NCI-H187 treated with DMSO at 0.1 percent for 48 hours (cell line): ENCODE data around the gene LINS1.
A peak's percentile ranks its signal among the peaks of the same experiment; 100 is the strongest.

Source experiments
- DNase-seq: peaks from one replicate; lab custom pipeline; 2025; lab: John Stamatoyannopoulos, UW

Gene LINS1, protein sequence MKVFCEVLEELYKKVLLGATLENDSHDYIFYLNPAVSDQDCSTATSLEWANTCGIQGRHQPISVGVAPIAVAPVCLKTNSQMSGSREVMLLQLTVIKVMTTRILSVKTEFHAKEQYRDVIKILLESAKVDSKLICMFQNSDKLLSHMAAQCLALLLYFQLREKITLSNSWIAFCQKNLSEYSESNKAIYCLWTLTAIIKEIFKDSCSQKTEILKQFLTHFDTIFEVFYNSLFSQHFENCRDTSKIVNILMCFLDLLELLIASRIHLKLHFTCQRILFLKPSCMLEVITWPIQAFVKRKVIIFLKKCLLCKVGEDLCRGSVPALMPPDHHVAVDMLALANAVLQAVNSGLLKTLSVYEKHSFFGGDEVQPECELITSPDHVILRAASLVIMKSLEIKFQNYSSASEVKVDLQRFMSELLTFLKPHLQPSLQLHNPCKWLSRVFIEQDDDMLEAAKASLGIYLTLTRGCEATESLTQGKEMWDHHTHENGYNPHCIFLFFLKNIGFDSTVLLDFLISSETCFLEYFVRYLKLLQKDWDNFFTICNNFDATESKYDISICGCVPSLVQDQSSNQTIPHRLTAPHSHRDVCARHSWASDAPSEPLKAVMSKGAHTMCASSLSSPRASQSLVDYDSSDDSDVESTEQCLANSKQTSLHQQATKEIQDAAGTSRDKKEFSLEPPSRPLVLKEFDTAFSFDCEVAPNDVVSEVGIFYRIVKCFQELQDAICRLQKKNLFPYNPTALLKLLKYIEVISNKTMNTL

DNA sequence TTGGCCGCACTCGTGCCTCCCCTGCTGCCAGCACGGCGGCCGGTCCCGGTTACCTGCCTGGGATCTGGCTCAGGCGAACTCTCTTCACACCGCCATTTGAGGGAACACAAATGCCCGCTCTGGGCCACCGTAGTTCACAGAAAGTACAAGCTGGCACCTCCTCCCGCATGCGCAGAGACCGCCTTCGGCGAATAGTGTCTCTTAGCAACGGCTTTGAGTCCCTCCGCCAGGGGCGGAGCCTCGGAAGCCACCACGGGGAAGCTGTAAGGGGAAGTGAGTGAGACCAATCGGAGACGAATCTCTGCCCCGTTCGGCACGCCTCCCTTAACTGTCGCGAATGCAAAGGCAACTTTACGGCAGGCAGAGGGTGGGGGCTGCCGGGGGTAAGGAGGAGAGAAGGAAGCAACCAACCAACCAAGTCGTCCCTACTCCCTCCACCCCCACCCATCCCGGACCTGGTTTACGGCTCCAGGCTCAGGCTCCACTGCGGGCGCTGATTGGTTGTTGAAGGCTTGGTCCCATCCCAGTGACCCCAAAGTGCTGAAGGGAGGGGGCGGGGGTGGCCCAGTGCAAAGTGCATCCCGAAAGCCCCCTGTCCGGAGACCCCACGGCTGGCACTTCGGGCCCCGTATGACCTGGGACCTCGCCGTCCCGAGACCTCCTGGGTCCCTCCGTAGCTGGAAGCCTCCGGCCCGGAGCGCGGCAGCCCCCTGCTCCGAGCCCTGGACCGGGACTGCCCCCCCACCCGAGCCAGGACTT is at the start of gene LINS1, which contains the start of gene ASB7:
Gene LINS1, minus strand, starts transcription at position 121 of the 759 bp plus-strand sequence. CDS start 21,342 bp downstream, outside the sequence.
Gene ASB7, plus strand, starts transcription at position 526 of the 759 bp plus-strand sequence. CDS start 9,628 bp downstream, outside the sequence.
- peak; percentile 100 for DNase-seq

DNA sequence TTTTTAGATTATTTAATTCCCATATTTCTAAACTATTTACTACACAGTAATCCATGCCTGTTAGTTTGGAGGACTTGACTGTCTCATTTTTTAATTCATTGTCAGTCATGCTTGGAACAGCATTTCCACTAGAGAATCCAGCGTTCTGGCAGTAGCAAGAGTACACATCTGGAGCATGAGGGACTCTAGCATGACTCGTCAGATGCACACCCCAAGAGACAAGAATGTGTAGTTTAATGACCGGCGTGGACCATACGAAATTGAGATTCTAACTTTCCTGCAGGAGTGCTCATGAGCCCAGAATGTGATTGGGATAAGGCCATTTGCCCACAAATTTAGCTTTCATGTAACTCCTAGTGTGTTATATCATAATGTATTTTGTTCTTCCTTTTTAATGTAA is 49.3 kb upstream of the LINS1 start:
- no peak for DNase-seq

DNA sequence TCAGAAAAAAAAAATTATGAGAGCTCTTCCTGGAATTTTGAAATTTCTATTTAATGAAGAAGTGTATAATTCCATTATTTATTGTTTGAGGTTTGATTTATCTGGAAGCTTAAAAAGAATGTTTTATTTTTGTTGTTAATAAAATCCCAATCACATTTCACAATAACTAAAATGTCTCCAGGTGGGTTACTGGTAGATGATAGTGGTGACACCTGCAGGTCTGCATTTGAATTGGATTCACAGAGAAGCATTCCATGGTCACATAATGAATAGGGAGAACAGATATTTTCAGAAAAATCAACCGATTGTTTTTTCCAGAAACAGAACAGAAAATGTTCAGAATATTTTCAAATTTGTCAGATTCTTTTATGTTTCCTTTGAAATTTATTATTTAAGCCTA is 48.7 kb upstream of the LINS1 start:
- DNase-seq = no peak

DNA sequence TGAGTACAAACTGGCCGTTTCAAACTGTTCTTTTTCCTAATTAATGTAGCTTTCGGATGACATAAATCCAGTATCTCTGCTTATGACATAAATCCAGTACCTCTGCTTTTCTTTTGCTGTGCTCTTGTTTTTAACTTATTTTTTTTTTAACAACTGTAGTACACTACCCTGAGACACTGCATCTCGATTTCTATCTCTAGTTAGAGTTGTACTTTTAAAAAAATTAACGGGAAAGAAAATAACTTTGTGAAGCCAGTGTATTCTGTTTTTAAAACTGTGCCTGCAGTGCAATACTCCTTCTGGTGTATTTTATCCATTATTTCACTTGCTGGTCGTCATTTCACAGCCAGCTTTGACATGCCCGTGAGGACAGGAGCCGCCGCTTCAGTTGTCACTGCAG is 47.0 kb upstream of the LINS1 start:
- DNase-seq = no peak

DNA sequence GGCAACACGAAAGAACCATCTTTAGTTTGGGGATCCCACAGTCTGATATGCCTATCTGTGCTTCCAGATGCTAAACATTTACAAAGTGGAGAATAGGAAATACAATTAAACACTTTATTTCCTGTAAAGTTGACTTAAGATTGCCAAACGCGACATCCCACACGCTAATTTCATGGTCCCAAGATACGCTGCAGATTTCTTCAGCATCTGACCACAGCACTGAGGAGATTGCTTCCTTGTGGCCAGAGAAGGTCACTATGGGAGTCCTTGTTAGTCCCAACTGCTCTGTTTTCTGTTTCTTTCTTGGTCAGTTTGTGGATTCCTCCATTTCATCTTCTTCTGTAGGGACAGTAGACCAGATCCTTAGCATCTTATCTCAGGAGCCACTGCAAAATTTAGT is 43.7 kb upstream of the LINS1 start:
- no peak for DNase-seq

DNA sequence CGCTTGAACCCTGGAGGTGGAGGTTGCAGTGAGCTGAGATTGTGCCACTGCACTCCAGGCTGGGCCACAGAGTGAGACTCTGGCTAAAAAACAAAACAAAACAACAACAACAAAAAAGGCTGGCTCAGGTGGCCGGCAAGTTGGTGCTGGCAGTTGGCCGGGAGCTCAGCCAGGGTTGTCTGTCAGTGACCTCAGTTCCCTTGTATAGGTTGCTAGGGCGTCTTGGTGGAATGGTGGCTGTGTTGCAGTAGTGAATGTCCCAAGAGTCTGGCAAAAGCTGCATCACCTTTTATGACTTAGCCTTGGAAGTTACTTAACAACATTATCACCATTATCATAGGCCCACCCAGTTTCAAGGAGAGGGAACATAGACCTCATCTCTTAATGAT is 41.0 kb upstream of the LINS1 start:
- no peak for DNase-seq

DNA sequence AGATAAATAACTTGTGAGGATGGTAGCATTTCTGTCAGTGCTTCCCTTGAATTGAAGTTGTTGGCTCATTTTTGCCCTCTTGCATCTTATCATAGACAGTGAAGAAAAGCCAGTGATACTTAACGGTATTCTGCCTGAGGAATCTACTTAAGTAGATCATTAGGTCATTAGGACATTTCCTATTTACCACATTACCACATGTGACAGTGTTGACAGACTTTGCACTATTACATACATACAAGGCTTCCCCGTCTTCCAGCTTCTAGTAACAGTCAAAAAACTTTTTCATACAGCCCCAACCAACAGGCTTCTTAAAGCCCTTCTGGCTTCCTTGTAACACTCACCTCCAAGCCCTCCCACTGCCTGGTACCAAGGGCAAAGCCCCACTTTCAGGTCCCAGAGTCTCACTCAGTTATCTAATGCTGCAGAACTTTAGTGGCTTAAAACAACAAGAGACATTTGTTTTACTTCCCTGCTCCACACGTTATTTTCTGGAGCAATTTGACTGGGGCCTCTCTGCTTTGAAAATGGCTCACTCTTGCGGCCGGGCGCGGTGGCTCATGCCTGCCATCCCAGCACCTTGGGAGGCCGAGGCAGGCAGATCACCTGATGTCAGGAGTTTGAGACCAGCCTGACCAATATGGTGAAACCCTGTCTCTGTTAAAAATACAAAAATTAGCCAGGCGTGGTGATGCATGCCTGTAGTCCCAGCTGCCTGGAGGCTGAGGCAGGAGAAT is 40.4 kb upstream of the LINS1 start:
- DNase-seq = no peak

DNA sequence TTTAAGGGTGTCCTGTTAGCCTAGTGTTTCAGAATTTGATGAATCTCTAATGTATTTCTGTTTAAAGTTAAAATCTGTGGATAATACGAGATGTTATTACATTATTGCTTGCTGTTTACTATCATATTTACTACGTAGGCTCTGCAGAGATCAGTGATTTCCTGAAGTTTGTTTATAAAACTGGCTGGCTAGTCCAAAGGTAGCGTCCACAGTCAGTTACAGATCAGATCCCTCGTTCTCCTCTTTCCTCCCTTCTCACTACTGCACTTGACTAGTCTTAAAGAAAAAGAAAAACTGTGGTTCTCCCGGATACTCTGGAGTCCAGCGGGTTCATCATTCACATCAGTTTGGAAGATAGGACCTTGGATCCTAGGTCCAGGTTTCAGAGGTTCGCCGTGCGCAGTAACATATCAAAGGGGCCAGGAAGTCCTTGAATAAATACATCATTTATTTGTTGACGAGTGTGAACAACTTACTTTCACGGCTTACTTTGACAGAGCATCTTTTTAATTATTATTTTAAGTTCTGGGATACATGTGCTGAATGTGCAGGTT is 36.3 kb upstream of the LINS1 start:
- no peak for DNase-seq

DNA sequence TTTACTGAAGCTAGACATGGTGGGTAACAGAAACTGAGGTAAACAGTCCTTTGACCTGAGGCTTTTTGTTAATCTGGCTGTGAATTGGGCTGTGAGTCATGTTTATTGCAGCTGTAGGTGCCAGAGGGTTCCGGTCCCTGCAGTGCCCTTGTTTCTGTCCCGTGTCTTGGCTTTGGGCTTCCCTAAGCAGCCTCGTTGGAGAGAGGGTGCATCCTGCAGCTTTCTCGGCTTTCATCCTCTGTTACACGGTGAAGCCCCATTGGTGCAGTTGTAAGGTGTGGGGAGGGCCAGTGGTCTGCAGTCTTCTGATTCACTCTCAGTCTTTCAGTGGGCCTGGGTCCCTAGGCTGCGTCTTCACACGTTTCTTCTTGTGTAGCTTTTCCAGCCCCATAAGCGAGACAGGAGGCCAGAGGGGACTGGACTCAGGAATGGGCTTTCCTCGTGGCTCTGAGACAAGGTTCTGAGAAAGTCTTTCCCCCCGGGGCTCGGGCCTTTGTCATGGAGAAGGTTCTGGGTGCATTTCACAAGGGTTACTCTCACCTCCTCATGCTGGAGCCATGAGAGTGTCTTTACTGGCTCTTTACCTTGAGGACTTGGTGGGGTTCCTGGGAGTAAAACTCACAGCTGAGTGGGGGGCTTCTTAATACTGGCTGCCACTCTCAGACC is 33.6 kb upstream of the LINS1 start:
- no peak for DNase-seq

DNA sequence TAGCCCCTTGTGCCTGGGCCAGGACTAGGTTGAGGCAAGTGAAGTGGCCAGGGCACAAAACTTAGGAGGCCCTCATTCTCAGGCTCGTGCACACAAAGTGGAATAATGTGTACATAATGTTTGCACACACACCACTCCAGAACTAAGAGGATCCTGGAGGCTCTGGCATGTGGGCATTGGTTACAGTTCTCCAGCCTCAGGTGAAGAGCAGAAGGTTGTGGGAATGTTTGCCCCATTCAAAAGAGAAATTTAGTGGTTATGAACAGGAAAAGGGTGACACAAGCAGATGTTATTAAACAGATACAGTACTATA is 31.7 kb upstream of the LINS1 start:
- no peak for DNase-seq

DNA sequence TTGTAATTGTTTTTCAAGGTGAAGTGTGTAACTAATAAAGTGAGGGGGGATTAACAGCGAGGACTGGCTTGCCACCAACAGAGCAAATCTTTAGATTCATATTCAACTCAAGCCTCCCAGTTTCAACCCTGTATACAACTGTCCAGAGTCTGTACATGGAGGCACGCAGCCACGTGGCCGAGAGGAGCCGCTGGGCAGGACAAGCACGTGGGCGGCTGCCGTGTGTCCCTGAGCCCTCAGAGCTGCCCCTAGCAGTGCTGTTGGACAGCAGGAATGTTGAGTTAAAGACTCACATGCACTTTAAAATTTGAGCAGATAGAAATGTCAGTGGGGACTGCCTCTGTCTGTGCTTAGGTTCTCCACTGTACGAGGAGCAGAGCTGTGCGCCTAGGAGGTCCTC is 29.8 kb upstream of the LINS1 start:
- DNase-seq = no peak

DNA sequence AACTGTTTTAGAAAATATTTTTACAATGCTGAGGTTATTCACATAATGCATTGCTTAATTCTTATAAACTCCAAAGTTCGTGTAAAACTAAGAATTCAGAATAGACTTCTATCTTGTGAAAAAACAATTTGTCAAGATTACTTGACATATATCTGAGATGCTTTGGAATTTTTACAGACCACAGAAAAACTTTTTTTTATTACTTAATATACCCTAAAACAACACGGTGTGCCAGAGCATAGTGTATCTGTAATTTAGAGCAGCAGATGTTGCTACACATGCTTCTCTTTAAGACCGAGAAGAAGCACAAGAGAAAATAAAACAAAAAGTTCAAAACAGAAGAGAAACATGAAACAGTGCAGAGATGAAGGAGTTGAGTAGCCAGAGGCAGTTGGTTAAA is 26.8 kb upstream of the LINS1 start:
- DNase-seq = no peak

DNA sequence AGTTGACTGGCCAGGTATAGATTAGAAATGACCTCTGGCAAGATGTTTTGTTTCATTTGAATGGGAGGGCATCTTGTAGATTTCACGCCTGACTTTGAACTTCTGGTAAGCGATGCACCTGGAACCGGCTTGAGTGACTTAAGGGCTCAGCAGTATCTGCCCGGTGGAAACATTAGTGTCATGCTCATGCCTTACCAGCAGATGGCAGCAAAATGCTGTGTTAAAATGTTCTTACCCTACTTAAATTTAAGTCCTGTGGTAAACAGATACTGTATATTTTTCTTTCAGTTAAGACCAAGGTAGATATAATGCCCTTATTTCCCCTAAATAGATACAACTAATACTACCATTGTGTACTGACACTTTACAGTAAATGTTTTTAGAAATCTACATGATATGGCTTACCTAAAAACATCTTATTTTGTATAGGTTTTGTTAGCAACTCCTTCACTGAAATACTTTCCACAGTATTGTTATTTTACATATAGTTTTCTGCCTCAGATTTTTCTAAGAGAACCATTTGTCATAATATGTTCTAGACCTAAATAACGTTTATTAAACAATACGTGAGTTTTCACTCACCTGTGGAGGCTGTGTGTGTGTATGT is 25.9 kb upstream of the LINS1 start:
- DNase-seq = peak; percentile 23

DNA sequence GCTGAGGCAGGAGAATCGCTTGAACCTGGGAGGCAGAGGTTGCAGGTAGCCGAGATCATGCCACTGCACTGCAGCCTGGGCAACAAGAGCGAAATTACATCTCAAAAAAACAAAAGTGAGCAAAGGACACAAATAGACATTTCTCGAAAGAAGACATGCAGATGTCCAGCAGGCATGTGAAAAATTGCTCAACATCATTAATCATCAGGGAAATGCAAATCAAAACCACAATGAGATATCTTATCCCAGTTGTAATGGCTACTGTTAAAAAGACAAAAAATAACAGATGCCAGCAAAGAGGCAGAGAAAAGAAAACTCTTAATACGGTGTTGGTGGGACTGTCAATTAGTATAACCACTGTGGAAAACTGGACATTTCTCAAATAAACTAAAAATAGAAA is 21.3 kb upstream of the LINS1 start:
- DNase-seq = no peak

DNA sequence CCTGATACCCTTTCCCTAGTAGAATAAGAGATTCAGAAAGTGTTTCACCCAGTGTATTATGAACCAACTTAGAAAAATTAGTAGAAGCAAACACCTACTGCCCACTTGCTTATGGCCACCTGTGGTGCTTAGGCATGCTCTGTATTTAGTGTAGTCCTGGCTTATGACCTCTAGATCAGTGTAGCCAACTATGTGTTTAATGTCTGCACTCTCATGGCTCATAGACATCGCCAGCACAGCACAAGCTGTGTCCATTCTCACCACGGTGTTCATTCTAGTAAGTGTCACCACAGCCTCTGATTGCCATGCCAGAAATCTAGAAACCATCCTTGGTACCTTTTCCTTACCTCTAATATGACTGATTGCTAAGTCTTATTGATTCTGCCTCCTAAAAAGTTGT is 14.7 kb upstream of the LINS1 start:
- no peak for DNase-seq

DNA sequence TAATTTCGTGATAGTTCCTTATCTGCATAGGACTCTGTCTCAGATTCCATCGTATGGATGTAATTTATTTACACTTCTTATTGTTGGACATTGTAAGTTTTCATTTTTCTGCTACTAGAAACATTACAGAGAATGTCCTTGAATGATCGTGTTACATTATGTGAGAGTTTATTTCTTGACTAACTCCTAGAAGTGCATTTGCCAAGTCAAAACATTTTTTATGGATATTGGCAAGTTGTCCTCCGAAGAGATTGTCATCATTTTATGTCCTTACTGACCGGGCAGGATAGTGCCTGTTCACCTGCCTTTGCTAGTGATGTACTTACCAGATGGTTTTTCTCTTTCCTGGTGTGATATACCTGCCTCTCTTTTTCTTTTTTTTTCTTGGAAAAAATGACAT is 13.8 kb upstream of the LINS1 start:
- DNase-seq = no peak

DNA sequence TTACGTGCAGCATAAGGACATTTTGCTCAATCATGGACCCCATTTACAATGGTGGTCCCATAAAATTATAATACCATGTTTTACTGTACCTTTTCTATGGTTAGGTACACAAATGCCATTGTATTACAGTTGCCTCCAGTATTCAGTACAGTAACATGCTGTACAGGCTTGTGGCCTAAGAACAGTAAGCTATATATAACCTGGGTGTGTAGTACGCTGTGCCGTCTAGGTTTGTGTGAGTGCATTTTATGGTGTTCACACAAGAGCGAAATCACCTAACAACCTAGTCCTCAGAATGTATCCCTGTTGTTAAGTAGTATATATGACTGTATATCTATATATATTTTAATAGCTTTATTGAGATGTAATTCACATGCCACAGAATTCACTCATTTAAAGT is 12.9 kb upstream of the LINS1 start:
- no peak for DNase-seq

DNA sequence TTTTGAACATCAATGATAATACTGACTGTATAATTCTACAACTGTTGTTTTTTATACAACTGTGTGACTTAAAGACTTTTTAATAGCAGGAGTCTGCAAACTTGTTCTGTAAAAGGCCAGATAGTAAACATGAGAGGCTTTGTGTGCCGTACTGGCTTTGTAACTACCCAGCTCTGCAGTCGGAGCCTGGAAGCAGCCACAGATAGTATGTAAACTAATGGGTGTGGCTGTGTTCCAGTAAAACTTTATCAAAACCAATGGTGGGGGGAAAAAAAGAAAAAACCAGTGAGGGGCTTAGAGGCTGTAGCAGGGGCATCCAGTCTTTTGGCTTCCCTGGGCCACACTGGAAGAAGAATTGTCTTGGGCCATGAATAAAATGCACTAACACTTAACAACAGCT is 12.4 kb upstream of the LINS1 start:
- no peak for DNase-seq

DNA sequence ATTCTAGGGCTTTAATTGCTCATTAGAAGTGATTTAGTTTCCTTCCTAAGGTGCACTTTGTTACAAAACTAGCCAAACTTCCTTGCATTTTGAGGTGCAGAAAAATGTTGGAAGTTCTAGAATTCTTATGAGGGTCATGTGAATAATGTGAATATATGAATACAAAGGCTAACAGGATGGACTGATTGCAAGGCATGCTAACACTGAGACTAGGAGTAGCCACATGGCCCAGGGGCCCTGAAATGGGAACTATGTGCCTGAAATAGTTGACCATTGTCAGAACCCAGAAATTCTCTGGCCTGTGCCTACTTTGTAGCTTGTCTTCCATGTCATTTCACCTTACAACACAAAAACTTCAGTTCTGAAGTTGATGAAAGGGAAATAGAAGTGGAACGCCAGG is 11.2 kb upstream of the LINS1 start:
- DNase-seq = no peak

DNA sequence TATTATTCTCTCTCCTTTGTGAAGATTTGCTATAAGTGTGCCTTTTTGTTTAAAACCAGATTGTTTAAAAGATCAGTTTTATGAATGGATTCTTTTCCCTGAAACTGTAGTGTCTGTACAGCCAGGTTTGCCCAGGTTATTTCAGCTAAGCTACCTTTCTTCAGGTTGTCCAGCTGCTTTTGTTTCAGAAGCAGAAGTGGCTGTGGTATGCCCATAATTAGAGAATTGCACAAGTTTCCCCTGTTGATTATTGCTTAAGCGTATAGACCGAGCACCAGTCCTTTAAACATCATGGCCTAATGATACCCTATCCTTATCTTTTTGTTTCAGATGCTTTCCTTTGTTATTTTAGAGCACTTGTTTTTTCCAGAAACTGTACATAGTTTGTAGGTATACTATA is 10.6 kb upstream of the LINS1 start:
- no peak for DNase-seq
